Sigmoid colon (tissue), 7 donors: ENCODE results near the gene PTPRB. TPM values are rescaled to one million over a fixed set of nuclear protein-coding genes. Genes with fewer than 3 reads are reported as not detected.
"Not testable (repeated sequence)": the region's sequence is repeated elsewhere in the genome, so short reads cannot be mapped to it uniquely, and the experiment has no call there.

Experiments
- DNase-seq: peaks from one replicate; pipeline ENCODE4 v3.0.0-alpha.2; 2019
- H3K27ac ChIP-seq, 4 donors: fragments of 200-600 bp; sonication (generic); one replicate each; pipeline ENCODE4 v1.5.1; 2016 to 2019; ENCODE audit warnings: mild to moderate bottlenecking in 1 of 4
- H3K27me3 ChIP-seq, 3 donors: fragments of 200-600 bp; sonication (generic); one replicate each; pipeline ENCODE4 v1.5.1; 2019; ENCODE audit warnings: mild to moderate bottlenecking in 1 of 3
- H3K36me3 ChIP-seq, 4 donors: fragments of 200-600 bp; sonication (generic); one replicate each; pipeline ENCODE4 v1.5.1; 2016 to 2019
- H3K4me1 ChIP-seq, 4 donors: fragments of 200-600 bp; sonication (generic); one replicate each; pipeline ENCODE4 v1.5.1; 2017 to 2019
- H3K4me3 ChIP-seq, 4 donors: fragments of 200-600 bp; sonication (generic); one replicate each; pipeline ENCODE4 v1.5.1; 2017 to 2019; ENCODE audit warnings: mild to moderate bottlenecking in 2 of 4, moderate library complexity in 1 of 4
- H3K9me3 ChIP-seq, 4 donors: fragments of 200-600 bp in 3 of 4; sonication (generic) in 3 of 4; one replicate each; pipeline versions ENCODE4 v1.5.1 to v1.6.1; 2013 to 2019
- CTCF ChIP-seq, 4 experiments: fragments of 450-650 bp in 3 of 4; fragments of 200-600 bp in 1 of 4; IDR thresholded peaks; one replicate each; pipeline ENCODE4 v1.5.1; 2016 to 2019; ENCODE audit warnings: antibody characterized with exemption in 4 of 4, mild to moderate bottlenecking in 3 of 4, moderate library complexity in 2 of 4
- EP300 ChIP-seq, 4 donors: sonication (generic); formaldehyde crosslinking; IDR thresholded peaks; one replicate each; pipeline ENCODE4 v1.6.1; 2017; ENCODE audit warnings: antibody characterized with exemption in 4 of 4
- POLR2A ChIP-seq, 2 donors: fragments of 450-650 bp; IDR thresholded peaks; one replicate each; pipeline ENCODE4 v1.6.1; 2016; ENCODE audit warnings: antibody characterized with exemption in 2 of 2, mild to moderate bottlenecking in 2 of 2, moderate library complexity in 2 of 2
- POLR2AphosphoS5 ChIP-seq, 4 donors: sonication (generic); formaldehyde crosslinking; IDR thresholded peaks; one replicate each; pipeline ENCODE4 v1.6.1; 2017; ENCODE audit warnings: antibody characterized with exemption in 4 of 4
- WGBS, 2 donors: extraction: QIAGEN DNeasy Blood & Tissue Kit; methylation state at CpG; one replicate each; pipeline ENCODE4 v1.1.7; 2013; 5-methylcytosine and 5-hydroxymethylcytosine counted together
- intact Hi-C: fragments of 100-400 bp; cut with DNase I; formaldehyde crosslinking; loops from one replicate; pipeline ENCODE4 v1.15.1; 2023
- polyA plus RNA-seq, 3 donors: library from polyadenylated mRNA; stranded (reverse); fragments of 200-250 nt; gene quantifications; one replicate each; pipeline ENCODE4 v1.2.3, GENCODE V29; 2013
- total RNA-seq, 4 donors: library from RNA; depleted of rRNA; stranded (reverse); fragments of >200 nt; gene quantifications; one replicate each; pipeline ENCODE4 v1.1.0, GENCODE V29; 2016
- donor health status: healthy with polysubstance abuse.
- donor health status: Bipolar disorder and iron deficiency.
- donor health status: healthy.

PTPRB gene
- total and polyA plus RNA-seq, 7 donors: 1.6 to 31.9 (median 15.8) TPM

GRCh38 chr12:70513426-70513825 is 123.8 kb downstream of the PTPRB start:
- Histone ChIP-seq H3K27me3 (no peaks in the 10 kb centered on the region), H3K36me3 (no peaks in the 10 kb centered on the region), H3K4me1 (no peaks in the 10 kb centered on the region), H3K27ac (no peak overlapping the region), H3K4me3 (no peak overlapping the region), H3K9me3 (peaks cover 0 to 5% (median 0%) of the 10 kb centered on the region in 4 donors)
- intact Hi-C loops: no loop called here
- no peak for TF ChIP-seq POLR2A (IDR thresholded peaks at IDR 0.05)
- TF ChIP-seq CTCF (IDR thresholded peaks at IDR 0.05): no peak
- no peak for TF ChIP-seq EP300 (IDR thresholded peaks at IDR 0.05)
- no peak for TF ChIP-seq POLR2AphosphoS5 (IDR thresholded peaks at IDR 0.05)
- DNase-seq: no peak

GRCh38 chr12:70508178-70508577 is 129.1 kb downstream of the PTPRB start:
- DNase-seq: no peak

GRCh38 chr12:70507442-70507841 is 129.8 kb downstream of the PTPRB start:
- Histone ChIP-seq H3K27me3 (no peaks in the 10 kb centered on the region), H3K9me3 (peaks cover 0 to 9% (median 0%) of the 10 kb centered on the region in 4 donors), H3K36me3 (no peaks in the 10 kb centered on the region), H3K27ac (no peak overlapping the region), H3K4me3 (no peak overlapping the region), H3K4me1 (no peaks in the 10 kb centered on the region)
- WGBS, 2 donors: 55 to 64% methylated on average over 2 of the region's 2 CpGs
- no peak for DNase-seq
- intact Hi-C loops: no loop called here
- TF ChIP-seq POLR2A (IDR thresholded peaks at IDR 0.05) (no peak), POLR2AphosphoS5 (IDR thresholded peaks at IDR 0.05) (no peak), EP300 (IDR thresholded peaks at IDR 0.05) (no peak), CTCF (IDR thresholded peaks at IDR 0.05) (no peak)

More at GRCh38 chr12:70508178-70508577, 129.1 kb downstream of the PTPRB start:
- Histone ChIP-seq H3K4me1 (no peaks in the 10 kb centered on the region), H3K9me3 (peaks cover 0 to 9% (median 0%) of the 10 kb centered on the region in 4 donors), H3K4me3 (no peak overlapping the region), H3K36me3 (no peaks in the 10 kb centered on the region), H3K27ac (no peak overlapping the region), H3K27me3 (no peaks in the 10 kb centered on the region)
- no peak for TF ChIP-seq CTCF (IDR thresholded peaks at IDR 0.05)
- TF ChIP-seq POLR2AphosphoS5 (IDR thresholded peaks at IDR 0.05): no peak
- no peak for TF ChIP-seq POLR2A (IDR thresholded peaks at IDR 0.05)
- no peak for TF ChIP-seq EP300 (IDR thresholded peaks at IDR 0.05)
- intact Hi-C loops: no loop called here
- WGBS, 2 donors: 97 to 99% methylated on average over 1 of the region's 1 CpG

GRCh38 chr12:70497508-70497907 is 139.7 kb downstream of the PTPRB start:
- no peaks in the 10 kb centered on the region for H3K9me3 ChIP-seq
- no peak for DNase-seq
- WGBS, 2 donors: 78% methylated on average over 5 of the region's 5 CpGs
- intact Hi-C loops: no loop called here
- TF ChIP-seq CTCF (IDR thresholded peaks at IDR 0.05) (no peak), POLR2A (IDR thresholded peaks at IDR 0.05) (no peak), EP300 (IDR thresholded peaks at IDR 0.05) (no peak), POLR2AphosphoS5 (IDR thresholded peaks at IDR 0.05) (no peak)
- H3K27me3 ChIP-seq: no peaks in the 10 kb centered on the region
- no peak overlapping the region for H3K27ac ChIP-seq
- H3K4me3 ChIP-seq: no peak overlapping the region
- H3K4me1 ChIP-seq: no peaks in the 10 kb centered on the region
- H3K36me3 ChIP-seq: no peaks in the 10 kb centered on the region

GRCh38 chr12:70492904-70493303 is 144.3 kb downstream of the PTPRB start:
- intact Hi-C loops, H3K36me3 ChIP-seq, DNase-seq, H3K4me3 ChIP-seq, H3K27ac ChIP-seq, H3K4me1 ChIP-seq, H3K9me3 ChIP-seq, H3K27me3 ChIP-seq: not testable (repeated sequence)
- WGBS, 2 donors: 82 to 90% methylated on average over 1 of the region's 1 CpG

GRCh38 chr12:70490928-70491327 is 146.3 kb downstream of the PTPRB start:
- intact Hi-C loops, H3K4me1 ChIP-seq, H3K27ac ChIP-seq, H3K27me3 ChIP-seq, DNase-seq, H3K9me3 ChIP-seq, H3K4me3 ChIP-seq, H3K36me3 ChIP-seq: not testable (repeated sequence)
